GM12874 (cell line): ENCODE results near the gene ZBTB7B.

Source experiments
- CTCF ChIP-seq: IDR thresholded peaks from 2 replicates; pipeline ENCODE4 v1.5.1; 2011; ENCODE audit warnings: low read depth, mild to moderate bottlenecking, control low read depth, low read length, moderate library complexity; ENCODE audit not compliant: insufficient read depth

ZBTB7B gene

GRCh38 chr1:154974808-154975408, 27.7 kb upstream of the ZBTB7B start:
- TF ChIP-seq CTCF = no peak

GRCh38 chr1:154975409-154976059, 27.1 kb upstream of the ZBTB7B start:
- no peak for TF ChIP-seq CTCF

GRCh38 chr1:154978360-154978759, 24.2 kb upstream of the ZBTB7B start:
- no peak for TF ChIP-seq CTCF

- TF ChIP-seq CTCF = no peak
Observed at GRCh38 chr1:154982341-154982740, 20.3 kb upstream of the ZBTB7B start.

- TF ChIP-seq CTCF = no peak
Observed at GRCh38 chr1:154982897-154983648, 19.5 kb upstream of the ZBTB7B start, which contains the start of gene FLAD1. TSS of gene FLAD1 (plus strand) at chr1:154983344. CDS start at chr1:154983695, 351 bp downstream.

- TF ChIP-seq CTCF = no peak
Observed at GRCh38 chr1:154983776-154984466, 18.7 kb upstream of the ZBTB7B start.

GRCh38 chr1:154987326-154987725, 15.3 kb upstream of the ZBTB7B start:
- no peak for TF ChIP-seq CTCF
